HK-2 (cell line): Measurements from ENCODE around the gene ISYNA1.

Experiments used
- DNase-seq: peaks from one replicate; pipeline ENCODE4 v3.0.0-alpha.2; 2018; ENCODE audit not compliant: unreplicated experiment

ISYNA1 gene

DNA sequence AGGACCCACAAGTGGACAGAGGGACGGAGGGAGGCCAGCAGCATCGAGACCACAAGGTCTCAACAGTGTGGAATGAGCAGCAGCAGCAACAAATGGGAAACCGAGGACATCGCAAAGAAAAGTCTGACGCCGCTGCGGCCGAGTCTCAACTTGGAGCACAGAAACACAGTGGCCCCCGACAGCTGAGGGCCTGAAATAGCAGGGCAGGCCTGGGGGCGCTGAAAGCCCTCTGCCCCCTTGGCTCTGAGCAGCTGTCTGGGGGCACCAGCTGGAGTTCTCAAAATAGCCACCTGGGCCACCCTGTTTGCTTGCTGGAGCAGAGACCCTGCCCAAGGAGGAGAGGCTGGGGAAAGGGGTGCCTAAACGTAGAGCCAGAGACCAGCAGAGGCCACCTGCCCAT is 5.9 kb upstream of the ISYNA1 start:
- no peak for DNase-seq

DNA sequence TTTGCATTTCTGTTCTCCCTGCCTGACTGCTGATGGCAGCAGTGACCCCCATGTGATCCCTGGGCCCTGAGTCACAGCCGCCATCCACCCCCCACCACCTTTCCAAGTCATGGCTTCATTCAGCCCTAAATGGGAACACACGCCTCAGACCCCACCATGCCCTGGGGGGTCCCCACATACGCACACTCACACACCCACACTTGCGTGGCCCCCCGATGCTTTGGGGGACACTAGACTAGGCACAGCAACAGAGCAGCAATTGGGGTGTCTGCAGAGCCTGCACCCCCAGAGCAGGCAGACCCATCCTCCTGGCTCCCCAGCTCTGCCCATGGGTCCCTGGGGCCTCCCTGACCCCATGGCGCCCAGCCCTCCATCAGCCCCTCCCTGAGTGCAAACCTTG is 5.5 kb upstream of the ISYNA1 start:
- no peak for DNase-seq

DNA sequence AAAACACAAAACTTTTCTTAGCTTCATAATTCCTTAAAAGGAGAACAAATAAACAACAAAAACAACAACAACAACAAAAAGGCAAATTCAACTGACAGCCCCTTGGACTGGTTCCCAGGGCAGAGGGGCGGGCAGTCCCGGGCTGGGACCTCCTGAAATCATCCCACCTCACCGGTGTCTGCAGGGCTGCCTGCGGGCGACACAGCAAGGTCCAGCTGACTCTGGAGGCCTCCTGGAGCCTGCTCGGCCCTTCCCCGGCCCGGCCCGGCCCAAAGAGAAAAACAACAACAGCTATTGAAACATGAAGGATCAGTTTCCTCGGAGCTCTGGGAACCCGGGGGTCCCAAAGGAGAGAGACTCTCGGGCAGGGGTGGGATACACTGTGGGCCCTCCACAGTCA is 5.0 kb upstream of the ISYNA1 start:
- DNase-seq: no peak

DNA sequence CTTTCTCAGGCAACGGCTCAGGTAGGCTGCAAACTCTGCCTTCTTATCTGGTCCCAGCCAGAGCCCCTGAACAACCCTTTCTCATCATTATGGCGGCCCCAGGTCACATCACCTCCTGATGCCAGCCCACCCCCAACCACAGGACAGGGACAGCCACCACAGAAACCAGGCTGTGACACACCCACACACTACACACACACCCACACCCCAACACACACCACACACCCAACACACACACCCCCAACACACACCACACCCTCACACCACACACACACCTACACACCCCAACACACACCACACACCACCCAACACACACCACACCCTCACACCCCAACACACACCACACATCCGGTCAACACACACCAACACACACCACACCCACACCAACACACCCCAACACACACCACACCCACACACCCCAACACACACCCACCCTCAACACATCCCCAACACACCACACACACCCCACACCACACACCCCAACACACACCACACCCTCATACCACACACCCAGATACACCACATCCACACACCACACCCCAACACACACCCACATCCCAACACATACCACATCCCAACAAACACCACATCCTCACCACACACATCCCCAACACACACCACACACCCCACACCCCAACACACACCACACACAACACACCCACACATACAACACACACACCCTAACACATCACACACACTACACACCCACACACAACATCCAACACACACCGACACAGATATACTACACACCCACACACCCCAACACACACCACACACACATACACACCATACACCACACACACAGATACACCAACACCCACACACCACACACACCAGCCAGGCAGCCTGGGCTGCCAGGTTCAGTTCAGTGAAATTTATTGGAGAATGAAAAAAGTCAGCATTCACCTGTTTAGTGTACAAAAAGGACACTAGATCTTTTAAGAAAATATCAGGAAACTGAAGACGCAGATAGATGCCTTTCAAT is 4.2 kb upstream of the ISYNA1 start:
- no peak for DNase-seq

DNA sequence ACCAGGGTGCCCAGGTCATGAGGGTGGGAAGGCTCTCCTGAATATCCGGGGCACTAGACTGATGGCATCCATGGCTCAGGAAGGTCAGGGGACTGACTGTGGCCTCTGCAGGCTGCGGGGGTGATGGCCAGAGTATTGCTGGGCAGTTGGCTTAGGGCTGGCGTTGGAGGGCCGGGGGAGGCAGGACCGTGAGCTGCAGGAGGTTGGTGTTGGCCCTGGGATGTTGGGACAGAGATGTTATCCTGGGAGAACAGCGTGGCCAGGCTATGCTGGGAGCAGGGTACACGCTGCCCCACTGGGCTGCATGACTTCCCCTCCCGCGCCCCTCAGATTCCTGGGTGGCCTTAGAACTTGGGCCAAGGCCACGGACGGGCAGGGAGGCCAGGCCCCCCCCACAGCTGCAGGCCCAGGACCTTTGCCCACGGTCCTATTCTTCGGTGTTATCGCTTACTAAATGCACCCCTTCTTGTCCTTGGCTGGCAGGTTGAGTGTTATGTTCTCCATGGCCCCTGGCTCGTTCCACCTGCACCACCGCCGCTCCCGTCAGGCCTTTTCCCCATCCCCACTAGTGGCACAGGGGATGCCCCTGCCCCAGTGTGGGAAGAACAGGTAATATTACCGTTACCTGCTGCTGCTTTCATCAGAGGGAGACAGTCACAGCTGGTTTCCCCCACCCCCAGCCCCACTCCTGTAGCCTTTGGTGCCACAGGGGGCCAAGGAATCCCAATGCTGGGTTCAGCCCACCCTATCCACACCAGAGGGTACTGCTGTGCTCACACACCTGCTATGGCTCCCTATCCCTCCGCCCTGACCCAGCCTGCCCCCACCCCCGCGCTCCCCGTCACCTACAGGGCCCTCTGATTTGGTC is 3.2 kb upstream of the ISYNA1 start:
- no peak for DNase-seq

DNA sequence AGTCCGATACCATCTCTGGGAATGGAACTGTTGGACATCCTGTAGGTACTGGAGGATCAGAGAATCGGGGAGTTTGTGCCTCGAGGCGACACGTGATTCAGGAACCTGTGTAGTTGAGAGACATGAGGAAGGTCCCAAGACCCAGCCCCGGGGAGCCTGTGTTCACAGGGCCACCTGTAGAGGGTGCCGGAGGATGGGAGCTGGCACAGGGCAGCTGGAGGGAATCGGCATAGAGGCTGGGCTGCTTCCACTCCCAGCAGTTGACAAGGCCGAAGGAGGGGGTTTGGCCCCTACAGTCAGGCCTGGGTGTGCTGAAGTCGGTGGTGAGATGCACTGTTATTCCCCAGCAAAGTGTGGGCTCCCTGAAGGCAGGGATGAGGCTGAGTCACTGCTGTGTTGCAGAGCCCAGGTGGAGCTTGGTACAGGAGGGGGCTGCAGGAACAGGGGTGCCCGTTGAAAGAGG is 2.5 kb upstream of the ISYNA1 start:
- no peak for DNase-seq

DNA sequence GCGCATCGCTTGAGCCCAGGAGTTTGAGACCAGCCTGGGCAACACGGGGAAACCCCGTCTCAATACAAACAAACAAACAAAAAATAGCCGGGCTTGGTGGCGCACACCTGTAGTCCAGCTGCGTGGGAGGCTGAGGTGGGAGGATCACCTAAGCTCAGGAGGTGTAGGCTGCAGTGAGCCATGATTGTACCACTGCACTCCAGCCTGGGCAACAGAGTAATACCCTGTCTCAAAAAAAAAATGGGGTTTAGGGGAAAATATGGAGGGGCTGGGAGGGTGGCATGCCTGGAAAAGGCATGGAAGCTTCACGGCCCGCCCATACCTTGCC is 1.9 kb upstream of the ISYNA1 start:
- DNase-seq: no peak

DNA sequence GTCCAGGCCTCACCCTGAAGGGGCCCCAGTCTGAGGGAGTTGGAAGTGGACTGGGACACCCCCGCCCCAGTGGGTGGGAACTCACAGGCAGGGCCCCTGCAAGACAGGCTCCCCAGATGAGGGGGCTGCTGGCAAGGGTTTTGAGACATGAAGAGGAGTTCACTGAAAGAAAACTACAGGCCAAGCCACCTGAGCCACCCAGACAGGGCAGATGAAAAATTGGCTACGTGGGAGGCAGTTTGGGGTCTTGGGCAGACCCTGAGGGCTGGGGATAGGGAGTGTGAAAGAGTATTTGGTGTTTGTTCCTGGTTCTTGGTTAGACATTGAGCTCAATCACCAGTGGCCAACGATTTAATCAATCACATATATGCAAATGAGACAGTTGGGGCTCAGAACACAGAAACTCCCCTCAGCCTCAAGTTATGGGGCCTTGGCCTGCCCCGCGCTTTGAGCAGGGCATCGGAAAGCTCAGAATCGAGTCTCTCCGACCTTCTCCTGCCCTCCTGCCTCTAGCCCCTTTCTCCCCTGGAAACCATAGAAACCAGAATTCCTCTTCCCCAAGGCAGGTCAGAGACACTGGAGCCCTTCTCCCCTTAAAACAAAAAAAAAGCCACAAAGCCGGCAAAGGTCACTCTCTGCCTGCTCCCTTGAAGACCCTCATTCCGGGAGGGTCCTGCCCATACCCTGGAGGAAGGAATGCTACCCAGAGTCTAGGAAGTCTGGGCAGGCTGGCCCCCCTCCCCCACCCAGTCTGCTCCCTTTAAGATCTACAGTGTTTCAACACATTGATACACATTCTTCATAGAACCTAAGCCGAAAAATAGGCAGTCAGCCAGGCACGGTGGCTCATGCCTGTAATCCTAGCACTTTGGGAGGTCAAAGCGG is 1.3 kb upstream of the ISYNA1 start:
- DNase-seq: no peak

DNA sequence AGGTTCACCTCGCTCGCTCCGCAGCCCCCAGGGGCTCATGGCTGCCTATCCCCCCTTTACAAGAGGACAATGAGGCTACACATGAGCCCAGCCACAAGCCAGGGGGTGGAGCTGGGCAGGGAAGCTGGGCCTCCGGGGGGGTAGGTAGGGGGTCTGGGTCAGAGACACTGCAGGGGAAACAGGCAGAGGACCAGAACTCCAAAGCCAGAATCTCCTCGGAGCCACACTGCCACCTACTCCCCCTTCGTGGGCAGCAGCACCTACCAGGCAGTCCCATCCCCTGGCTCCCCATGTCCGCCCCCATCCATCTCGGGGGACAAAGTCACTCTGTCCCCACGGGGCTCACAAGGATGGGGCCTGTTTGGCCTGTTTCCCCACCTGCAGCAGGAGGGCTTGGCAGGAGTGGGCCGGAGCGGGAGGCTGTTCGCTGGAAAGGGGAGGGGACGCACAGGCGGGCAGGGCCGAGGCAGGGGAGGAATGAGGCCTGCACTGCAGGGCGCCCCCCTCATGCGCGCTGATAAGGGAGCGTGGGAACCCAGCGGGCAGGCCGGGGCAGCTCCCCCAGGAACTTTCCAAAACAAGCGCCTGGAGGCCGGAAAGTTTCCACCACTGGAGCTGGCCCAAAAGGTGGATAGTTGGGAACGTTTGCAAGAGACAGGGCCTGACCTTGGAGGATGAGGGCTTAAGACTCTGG is 545 bp upstream of the ISYNA1 start:
- DNase-seq: no peak

DNA sequence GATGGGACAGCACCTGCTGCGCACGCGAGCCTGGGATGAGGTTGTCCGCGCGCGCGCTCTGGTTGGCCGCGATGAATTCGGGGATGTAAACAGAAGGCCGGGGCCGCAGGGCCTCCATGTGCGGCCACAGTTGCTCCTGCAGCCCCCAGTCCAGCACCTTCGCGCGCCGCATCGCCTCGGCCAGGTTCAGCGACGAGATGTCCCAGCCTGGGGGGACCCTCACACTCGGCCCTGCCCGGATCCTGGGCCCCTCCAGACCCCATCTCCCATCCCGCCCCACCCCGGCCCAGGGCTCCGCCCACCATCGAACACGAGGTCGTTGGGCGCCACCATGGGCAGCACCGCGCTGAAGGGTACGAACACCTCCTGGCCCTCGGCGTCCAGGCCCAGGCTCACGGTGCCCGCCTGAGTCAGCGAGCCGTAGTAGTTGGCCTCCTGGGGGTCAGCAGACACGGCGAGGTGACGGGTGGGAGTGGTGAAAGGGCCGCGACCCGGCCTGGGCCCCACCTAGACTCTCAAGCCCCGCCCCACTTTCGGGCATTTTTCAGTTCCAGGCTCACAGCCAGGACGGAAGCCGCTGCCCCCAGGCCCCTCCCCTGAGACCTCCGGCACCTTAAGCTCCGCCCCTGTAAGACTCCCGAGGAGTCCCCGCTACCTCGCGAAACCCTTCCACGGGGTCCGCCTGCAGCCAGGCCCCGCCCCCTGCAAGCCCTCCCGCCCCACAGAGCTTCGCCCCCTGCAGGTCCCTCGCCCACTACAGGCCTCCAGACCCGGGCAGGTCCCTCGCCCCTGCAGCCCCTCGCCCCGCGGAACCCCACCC is 1.1 kb downstream of the ISYNA1 start:
- peak; percentile 89 for DNase-seq

DNA sequence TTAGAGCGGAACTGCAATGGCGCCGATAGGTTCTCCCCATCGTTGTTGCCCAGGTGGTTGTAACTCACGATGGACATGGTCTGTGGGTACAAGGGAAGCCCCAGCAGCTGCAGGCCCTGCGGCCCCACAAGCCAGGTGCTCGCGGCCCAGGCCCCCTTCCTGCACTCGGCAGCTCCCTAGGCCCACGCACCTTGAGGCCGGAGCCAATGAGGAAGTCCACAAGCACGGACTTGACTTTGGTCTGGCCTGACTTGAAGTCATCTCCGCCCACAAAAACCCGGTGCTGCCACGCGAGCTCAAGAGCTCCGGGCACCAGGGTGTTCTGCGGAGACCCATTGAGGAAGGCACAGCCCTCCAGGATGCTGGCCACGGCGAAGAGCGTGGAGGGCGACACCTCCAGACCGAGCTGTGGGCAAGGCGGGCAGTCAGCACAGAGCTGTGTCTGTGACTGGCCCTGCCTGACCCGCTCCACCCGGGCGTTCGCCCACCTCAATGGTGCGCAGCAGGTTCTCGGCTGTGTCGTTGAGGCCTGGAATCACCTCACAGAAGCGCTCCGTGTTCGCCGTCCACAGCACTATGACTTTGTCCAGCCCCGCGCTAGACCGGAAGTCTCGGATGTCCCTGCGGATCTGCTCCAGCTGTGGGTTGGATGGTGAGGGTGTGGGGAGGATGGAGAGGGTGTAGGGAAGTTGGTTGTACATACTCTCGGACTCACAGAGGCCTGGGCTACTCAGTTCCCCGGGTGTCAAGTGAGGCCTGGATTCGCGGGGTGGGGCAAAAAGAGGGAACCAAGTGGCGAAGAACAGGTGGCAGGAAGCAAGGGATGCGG is 1.9 kb downstream of the ISYNA1 start:
- no peak for DNase-seq

DNA sequence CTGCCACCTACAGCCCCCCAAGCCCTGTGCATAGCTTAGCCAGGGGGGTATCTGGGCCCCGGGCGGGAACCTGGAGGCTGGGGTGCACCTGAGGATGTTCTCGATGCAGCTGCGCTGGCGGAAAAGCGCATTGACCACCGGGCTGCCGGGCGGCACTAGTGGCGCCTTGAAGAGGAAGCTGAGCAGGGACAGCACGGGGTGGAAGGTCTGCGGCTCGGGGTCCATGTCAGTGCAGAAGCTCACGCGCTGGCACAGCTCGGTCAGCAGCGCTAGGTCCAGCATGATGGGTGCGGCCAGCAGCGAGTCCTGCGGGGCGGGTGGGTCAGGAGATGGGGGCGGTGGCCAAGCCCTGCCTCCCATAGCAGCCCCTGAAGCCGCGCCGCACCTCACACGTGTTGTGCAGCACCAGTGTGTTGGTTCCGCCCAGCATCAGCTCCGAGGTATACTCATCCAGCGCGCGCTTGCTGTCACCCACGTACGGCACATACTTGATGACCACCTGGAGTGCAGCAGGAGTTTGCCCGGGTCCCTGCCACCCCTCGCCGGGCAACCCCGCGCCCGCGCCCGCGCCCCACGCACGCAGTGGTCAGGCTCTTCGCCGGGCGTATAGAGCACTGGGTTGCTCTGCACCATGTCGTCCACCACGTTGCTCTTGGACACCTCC is 2.6 kb downstream of the ISYNA1 start:
- no peak for DNase-seq

DNA sequence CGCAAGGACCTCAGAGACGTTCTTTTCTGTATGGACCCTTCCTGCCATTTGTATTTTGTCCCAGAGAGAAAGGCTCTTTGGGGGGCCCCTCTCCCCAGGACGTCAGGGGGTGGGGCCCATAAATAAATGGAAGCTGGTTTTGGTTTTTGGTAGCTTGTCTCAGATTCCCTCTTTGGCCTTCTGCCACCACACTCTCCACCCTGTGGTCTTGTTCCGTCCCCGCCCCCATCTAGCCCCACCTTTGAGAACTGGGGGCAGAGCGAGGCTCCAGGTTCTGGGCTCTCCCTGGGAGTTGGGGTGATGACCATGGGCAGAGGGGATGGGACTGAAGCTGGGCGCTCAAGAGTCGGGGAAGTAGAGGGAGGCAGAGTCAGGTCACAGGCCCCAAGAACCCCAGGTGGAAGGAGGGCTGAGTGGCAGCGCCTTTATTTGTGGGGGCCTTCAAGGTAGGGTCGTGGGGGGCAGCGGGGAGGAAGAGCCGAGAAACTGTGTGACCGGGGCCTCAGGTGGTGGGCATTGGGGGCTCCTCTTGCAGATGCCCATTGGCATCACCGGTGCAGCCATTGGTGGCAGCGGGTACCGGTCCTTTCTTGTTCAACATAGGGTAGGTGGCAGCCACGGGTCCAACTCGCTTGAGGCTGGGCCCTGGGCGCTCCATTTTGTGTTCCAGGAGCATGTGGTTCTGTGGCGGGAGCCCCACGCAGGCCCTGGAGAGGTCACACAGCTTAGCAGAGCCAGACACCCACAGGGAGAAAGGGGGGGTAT is 3.3 kb downstream of the ISYNA1 start:
- no peak for DNase-seq

DNA sequence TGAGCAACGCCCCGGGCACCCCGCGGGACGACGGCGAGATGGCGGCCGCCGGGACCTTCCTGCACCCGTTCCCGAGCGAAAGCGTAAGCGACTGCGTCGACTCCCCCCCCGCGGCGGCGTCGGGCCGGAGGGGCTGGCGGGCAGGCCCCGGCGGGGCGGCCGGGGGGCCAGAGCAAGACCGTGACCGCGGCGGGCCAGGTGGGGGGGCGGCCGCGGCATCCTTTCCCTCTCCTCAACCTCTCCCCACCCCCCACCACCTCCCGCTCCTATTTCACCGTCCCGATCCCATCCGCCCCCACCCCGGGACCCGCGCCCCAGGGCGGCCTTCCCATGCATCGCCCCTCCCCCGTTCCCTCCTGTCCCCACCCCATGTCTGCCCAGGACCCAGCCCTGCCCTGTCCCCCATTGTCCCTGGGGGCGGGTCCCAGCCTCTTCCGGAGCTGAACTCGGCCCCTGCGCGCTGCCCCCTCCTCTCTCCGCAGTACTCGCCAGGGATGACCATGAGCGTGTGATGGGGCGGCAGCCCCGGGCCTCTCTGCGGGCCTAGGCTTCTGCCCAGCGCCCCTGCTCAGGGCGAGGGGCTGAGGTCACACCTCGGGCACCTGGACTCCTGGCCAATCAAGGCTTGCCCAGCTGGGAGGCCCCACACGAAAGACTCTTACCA is 4.1 kb downstream of the ISYNA1 start:
- DNase-seq: no peak

DNA sequence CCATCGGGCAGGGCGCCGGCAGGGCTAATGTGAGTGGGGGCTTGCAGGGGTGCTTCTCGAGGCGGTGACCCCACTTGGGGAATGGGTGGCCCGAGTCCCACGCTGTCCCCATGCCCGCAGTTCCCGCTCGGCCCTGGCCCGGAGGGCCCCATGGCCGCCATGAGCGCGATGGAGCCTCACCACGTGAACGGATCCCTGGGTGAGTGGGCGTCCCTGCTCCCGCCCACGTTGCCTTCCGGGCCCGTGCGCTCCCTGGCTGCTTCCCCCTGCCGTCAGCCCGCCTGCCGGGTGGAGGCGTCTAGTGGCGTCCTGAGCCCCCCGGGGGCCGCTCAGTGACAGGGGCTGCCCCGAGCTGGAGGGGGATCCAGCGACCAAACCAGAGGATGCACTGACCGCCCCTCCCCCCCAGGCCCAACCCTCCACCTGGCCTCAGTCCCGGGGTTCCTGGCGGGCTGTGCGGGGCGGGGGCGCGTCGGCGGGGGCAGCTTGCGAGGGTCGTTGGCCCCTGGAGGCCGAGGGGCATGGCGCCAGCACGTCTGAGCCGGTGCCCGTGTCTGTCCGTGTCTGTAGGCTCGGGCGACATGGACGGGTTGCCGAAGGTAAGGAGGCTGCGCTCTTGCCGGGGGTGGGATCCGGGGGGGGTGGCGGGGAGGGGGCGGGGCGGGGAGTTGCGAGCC is 4.8 kb downstream of the ISYNA1 start:
- no peak for DNase-seq

DNA sequence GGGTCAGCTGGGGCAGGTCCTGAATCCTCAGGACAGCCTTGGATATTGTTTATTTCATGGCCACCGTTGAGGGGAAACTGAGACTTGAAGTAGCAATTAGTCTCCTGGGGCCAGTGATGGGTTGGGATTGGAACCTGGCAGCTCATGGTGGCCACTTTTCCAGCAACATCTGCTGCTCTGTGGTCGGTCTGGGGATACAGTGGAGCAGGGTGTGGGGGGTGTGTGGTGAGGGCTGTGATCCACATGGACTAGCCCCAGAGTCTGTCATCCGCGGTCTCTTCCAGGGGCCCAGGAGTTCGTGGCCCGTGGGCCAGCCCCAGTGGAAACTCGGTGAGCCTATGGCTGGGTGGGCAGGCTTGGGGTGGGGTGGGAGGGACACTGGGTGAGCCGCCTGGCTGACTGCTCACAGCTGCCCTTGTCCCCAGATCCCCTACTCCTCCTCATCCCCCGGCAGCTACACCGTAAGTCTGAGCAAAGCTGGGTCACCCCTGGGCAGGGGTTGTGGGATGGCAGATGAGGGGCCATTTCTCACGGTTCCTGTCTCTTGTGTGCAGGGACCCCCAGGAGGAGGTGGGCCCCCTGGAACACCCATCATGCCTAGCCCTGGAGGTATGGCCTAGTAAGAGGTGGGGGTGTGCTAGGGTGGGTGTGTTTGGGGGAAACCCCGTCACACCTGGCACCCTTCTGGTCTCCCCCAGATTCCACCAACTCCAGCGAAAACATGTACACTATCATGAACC is 5.5 kb downstream of the ISYNA1 start:
- no peak for DNase-seq
